GM19023 (cell line): ENCODE measurements around the gene BMPR1A.

ENCODE experiments used
- ATAC-seq: cut with Tn5 transposase; IDR thresholded peaks from one replicate; pipeline ENCODE4 v1.9.1; 2021; ENCODE audit warnings: mild to moderate bottlenecking, moderate library complexity; ENCODE audit not compliant: unreplicated experiment

The BMPR1A gene

DNA sequence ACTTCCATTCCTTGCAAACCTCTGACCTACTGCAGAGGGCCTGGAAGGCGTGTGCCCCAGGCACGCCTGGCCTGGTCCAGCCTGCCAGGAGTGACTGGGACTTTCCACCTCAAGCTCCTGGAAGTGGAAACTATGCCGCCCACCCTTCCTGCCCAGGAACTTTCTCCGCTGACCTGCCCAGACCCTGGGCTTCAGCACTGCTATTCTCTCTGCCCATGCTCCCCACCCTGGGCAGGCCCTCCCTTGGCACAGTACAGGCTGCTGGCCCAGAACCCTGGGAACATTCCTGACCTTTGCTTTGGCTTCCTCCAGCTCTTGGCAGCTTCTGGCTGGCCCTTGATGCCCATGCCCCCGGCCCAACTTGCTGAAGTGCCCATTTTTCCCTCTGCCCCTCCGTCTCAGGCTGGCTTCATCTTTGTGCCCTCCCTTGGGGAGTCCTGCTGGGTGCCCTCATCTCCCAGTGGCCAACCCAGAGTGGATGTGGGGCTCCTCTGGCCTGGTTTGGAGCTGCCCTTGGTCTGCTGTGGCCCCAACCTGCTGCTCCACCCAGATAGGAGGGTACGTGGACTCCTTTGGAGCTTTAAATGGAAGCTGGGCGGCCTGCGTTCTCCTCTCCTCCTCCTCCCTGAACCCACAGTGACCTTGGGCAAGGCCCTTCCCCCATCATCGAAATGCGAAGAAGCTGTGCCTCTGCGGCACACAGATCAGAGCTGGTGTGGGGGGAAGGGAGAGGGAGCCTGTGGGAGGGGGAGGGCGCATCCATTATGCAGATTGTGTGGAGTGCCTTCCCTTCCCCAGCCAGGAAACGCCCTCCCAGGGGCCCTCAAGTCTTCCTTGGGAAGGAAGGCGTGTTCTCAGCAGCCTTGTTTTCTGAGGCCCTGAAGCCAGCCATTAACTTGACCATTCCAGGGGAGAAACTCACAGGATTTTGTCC lies 197.6 kb downstream of the BMPR1A start:
- no peak for ATAC-seq

DNA sequence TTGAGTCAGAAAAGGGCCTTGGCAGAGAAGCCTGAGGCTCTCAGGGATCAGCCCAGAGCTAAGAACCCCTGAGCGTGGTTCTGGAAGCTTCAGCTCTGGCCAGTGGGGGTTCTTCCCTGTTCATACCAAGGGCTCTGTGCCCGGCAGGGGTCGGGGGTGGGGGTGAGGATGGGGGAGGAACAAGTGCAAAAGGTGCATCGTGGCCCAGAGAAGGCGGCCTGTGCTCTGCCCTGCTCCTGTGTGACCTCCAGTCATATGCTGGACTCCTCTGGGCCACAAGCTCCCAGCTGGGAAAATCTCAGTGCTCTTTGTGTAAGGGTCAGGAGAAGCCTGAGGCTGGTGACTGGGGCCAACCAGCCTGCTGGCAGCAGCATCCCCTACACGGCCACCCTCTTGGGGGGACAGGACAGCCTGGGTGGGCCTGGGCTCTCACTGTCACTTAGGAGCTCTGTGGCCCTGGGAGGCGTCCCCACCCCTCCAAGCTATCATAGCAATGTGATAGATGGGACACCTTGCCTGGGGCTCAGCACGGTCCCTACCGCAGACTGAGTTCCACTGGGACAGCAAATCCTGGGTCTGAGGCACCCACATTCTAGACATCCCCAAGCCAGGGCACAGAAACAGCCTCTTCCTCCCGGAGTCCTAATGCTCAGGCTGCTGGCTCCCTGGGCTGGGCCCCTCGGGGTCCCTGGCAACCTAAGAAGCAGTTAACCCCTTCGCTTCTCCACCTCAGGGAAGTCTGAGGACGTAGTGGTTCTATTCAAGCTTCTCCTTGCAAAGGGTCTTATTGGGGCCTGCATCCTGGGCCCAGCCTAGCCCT lies 198.5 kb downstream of the BMPR1A start:
- no peak for ATAC-seq

- ATAC-seq, result no peak
Observed at GRCh38 chr10:86955501-86956194, 199.2 kb downstream of the BMPR1A start.

DNA sequence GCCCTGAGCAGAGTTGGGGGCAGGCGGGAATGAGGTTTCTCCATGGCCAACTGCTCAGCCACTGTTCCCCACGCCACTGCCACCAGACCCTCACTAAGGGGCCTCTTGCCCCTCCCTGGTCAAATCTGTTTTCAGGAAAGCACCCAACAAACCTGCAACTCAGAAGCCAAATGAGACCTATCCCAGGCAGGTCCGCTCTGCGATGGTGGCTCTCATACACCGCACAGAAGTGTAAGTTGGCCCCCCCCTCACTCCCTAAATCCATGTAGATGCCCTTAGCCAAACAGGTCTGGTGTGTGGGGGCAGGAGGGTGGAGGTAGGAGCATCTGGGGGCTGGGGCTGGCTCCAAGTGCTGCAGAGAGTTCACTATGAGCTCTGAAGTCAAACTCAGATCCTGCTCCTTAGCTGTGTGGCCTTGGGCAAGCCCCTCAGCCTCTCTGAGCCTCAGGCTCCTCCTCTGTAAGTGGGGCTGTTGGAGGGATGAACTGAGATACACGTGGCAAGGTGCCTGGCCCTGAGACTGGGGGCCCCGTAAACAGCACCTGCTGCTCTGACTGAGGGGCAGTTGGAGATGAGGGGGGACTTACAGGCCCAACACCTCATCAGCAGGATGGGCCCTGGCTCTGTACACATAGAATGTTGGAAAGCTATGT lies 199.9 kb downstream of the BMPR1A start:
- no peak for ATAC-seq

GRCh38 chr10:86956848-86957448 lies 200.5 kb downstream of the BMPR1A start:
- ATAC-seq, result no peak

DNA sequence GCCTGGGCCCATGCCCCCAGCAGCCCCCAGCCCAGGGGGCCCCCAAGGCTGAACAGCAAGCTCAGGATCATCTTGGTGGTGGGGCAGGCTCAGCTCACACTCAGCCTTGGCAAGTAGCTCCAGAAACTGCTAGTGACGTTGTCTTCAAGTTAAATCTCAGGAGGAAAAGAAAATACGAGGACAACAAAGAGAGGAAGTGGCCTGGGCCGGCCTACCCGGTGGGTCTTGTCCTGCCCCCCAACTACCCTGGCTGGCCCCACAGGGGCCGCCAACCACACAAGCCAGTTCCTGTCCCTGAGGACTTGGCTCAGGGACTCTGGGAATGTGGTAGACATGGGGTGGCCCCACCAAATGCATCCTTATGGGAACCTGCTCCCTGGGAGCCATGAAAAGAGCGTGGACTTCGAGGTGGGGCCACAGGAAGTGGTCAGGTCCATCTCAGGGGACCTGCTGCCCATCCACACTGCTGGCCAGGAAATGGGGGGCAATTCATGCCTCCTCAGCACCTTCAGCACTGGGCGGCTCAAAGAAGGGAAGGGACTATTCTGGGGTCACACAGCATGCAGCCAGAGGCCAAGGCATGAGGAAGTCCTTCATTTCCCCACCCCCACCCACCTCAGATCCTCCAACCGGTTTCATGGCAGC lies 201.2 kb downstream of the BMPR1A start, which contains the start of gene MMRN2:
TSS of gene MMRN2 (minus strand) at position 145 of the 645 bp plus-strand sequence. CDS start at position 71, 74 bp downstream.
- ATAC-seq, result no peak

- no peak for ATAC-seq
Observed at GRCh38 chr10:86958116-86958900, 201.9 kb downstream of the BMPR1A start, which contains the start of gene SNCG. Gene SNCG (plus strand): TSS chr10:86958599. CDS start chr10:86958698, 99 bp downstream.

DNA sequence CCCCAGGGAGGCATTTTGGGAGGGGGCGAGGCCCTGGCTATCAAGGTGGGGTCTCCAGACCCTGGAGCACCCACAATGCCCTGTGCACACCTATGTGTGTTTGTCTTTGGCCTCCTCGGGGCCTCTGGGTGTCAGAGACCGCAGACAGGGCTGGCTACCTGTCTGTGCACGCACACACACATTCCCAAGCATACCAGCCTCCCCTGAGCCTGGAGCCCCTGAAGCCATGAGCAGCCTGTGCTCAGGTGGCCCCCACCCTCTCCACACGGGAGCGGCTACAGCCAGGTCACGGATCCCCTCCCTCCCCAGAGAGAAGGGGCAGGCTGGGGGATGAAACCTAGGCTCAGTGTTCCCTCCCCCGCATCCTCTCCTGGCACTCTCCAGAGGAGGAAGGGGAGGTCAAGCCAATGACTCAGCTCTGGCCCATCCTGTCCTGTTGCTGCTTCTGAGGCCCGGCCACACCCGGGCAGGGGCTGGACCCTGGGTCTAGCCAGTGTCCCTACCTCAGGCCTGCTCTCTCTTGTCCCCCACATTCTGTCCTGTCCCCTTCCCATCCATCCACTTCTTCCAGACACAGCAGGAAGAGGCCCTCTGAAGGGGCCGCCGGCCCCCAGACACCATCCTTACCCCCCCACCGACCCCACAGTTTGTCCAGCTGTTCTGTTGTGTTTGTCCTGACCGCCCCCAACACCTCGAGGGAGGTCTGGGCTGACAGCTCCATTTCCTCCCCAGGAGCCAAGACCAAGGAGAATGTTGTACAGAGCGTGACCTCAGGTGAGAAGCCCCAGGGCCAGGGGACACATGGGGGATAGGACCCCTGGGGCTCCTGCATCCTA lies 202.7 kb downstream of the BMPR1A start:
- no peak for ATAC-seq

DNA sequence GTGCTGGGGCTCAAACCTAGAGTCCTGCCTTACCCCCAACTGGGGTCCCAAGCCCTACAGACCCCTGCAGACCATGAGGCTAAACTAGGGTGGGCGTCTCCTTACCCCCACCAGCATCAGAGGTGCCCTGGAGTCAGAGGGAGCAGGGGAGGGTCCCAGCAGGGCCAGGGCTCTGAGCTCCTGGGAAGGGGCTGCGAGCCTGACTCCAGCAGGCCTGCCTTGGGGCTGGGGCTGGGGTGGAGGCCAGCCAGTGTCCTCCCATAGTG lies 203.3 kb downstream of the BMPR1A start:
- no peak for ATAC-seq

DNA sequence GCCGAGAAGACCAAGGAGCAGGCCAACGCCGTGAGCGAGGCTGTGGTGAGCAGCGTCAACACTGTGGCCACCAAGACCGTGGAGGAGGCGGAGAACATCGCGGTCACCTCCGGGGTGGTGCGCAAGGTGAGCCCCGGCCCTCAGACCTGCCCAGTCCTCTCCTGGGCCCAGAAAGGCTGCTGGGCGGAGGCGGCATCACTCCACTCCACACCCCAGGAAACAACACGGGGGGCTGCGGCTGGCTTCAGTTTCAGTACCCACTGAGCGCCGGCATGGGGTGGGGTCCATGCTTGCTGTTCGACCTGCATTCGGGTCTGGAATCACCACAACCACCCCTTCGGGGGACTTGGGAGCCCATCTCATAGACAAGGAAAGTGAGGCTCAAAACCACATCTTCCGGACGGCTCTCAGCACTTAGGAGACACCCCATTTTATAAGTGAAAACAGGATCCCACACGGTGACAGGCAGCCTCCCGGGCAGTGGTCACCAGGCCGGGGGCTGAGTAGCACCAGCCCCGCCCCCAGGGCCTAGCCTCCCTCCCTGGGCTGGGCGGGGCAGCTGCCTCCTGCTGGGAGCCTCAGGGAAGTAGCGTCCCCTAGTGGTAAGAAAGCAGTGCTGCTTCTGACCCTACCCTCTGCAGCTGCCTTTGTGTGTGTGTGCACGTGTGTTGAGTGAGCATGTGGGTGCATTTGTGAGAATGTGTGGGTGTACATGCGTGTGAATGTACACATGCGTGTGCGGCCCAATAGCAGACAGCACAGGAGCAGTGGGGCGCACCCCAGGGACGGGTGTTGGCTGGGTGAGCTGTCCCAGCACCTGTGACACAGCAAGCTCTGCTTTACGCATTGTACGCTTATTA lies 203.8 kb downstream of the BMPR1A start:
- ATAC-seq, result peak; percentile 70

DNA sequence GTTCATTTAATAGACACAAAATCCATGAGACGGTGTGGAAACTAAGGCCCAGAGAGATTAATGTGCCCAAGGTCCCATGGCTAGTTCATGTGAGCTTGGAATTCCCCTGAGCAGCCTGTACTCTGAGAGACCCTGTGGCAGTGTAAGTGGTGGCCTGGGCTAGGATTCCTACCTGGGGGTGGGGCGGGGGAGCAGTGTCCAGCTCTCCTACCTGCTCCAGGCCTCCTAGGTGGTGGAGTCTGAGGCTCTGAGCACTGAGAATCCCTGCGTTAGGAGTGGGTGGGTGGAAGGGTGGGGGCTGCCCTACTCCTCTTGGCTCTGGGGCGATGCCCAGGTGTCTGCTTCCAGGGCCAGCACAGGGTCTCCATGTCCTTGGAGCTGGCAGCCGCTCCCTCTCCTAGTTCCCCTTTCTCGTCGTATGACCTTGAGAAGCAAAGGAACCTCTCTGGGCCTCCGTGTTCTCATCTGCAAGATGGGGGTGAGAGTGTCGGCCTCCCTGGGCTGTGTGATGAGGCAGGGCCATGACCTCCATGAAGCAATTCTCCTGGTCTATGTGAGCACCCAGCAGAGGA lies 204.5 kb downstream of the BMPR1A start:
- ATAC-seq, result peak; percentile 3

DNA sequence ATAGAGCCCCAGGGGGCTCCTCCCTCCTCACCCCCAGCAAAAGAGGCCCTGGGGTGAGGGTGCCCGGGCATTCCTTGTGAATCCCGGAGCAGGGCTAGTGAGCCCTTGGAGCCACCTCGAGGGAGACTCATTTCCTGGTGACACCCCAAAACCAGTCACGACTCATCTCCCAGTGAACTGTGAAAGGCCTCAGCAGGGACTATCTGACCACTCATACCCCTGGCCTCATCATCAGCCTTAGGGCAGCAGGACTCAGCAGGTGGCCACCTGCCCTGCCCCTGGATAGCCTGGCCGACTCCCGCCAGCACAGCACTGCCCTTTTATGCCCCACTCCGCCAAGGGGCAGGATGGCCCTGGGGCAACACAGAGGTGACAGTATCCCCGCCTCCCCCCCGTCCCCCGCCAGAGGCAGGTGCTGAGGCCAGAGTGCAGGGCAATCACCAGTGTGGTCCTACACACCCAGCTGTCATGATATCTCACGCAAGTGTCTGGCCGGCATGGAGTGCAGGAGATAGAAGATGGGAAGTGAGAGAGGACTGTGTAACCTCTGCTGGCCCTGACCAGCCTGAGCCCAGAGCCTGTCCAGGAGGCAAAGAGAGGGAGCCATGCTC lies 205.2 kb downstream of the BMPR1A start:
- ATAC-seq, result no peak

- no peak for ATAC-seq
Observed at GRCh38 chr10:86962136-86962980, 205.9 kb downstream of the BMPR1A start.

DNA sequence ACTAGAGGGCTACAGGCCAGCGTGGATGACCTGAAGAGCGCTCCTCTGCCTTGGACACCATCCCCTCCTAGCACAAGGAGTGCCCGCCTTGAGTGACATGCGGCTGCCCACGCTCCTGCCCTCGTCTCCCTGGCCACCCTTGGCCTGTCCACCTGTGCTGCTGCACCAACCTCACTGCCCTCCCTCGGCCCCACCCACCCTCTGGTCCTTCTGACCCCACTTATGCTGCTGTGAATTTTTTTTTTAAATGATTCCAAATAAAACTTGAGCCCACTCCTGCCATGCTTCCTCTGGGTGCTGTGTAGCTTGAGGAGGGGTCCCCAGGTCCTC lies 206.5 kb downstream of the BMPR1A start:
- ATAC-seq, result no peak

GRCh38 chr10:86963341-86963919 lies 207.0 kb downstream of the BMPR1A start:
- ATAC-seq, result no peak
